Esophagus muscularis mucosa (tissue), 4 donors: Measurements from ENCODE around the gene FBLN1.

ENCODE experiments used
- CTCF ChIP-seq, 3 experiments: fragments of 200-600 bp in 2 of 3; fragments of 450-650 bp in 1 of 3; sonication (generic) in 2 of 3; IDR thresholded peaks; one replicate each; pipeline ENCODE4 v1.5.1; 2017 to 2019; ENCODE audit warnings: antibody characterized with exemption in 3 of 3, mild to moderate bottlenecking in 2 of 3, moderate library complexity in 1 of 3
- EP300 ChIP-seq: sonication (generic); formaldehyde crosslinking; IDR thresholded peaks from one replicate; pipeline ENCODE4 v1.6.1; 2017; ENCODE audit warnings: antibody characterized with exemption
- POLR2A ChIP-seq: fragments of 450-650 bp; IDR thresholded peaks from one replicate; pipeline ENCODE4 v1.6.1; 2017; ENCODE audit warnings: antibody characterized with exemption, moderate library complexity, mild to moderate bottlenecking, low read depth
- POLR2AphosphoS5 ChIP-seq, 2 donors: sonication (generic); formaldehyde crosslinking; IDR thresholded peaks; one replicate each; pipeline ENCODE4 v1.6.1; 2017; ENCODE audit warnings: antibody characterized with exemption in 2 of 2

- TF ChIP-seq CTCF (IDR thresholded peaks at IDR 0.05) (no peak), POLR2A (no peak), EP300 (peak; percentile 97), POLR2AphosphoS5 (IDR thresholded peaks at IDR 0.05) (peak; percentile 74 to 91)
These were observed 24.2 kb downstream of the FBLN1 start for GRCh38 chr22:45526768-45527360.
